ENCODE results near the gene SCGB3A1. TPM values are rescaled to one million over a fixed set of nuclear protein-coding genes. Genes with fewer than 3 reads are reported as not detected.

SCGB3A1 gene
- total RNA-seq, 1 donor from 2014 or later = not detected

DNA sequence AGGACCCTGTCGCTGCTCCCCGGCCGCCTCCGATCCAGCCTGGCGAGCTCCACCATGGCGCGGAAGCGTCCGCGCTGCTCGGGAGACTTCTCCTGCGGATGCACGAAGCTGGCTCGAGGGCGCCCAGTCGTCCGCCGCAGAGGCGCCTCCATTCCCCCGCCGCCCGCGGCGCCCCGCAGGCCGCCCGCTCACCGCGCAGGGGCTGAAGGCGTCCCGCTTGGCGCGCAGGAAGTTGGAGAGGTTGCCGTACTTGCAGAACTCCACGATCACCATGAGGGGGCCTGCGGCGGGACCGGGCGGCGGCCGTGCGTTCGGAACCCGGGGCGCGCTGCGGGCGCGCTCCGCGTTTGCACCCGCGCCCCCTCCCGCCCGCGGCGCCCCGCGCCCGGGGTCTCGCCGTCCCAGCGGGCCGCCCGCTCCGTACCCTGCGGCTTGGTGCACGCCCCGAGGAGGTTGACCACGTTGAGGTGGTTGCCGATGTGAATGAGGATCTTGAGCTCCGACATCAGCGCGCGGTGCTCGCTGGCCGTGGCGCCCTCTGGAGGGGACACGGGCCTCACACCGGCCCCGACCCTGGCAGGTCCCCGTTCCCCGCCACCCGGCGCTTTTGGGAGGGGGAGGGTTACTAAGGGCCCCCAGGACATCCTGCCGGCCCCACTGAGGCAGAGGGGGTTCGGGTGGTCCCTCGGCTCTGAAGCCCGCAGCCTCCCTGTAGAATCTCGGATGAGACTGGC, 27.7 kb upstream of the SCGB3A1 start:
- Mint-ChIP-seq H3K27ac (no peak overlapping the region), H3K4me1 (ENCODE audit: low read depth) (peaks cover 2% of the 10 kb centered on the region), H3K36me3 (ENCODE audit: insufficient read depth) (no peaks in the 10 kb centered on the region), H3K27me3 (peaks cover 33% of the 10 kb centered on the region), H3K4me3 (ENCODE audit: low read depth) (peak overlapping the region; percentile 58), H3K9me3 (ENCODE audit: low read depth) (no peaks in the 10 kb centered on the region)
- TF ChIP-seq, protein P1, sequence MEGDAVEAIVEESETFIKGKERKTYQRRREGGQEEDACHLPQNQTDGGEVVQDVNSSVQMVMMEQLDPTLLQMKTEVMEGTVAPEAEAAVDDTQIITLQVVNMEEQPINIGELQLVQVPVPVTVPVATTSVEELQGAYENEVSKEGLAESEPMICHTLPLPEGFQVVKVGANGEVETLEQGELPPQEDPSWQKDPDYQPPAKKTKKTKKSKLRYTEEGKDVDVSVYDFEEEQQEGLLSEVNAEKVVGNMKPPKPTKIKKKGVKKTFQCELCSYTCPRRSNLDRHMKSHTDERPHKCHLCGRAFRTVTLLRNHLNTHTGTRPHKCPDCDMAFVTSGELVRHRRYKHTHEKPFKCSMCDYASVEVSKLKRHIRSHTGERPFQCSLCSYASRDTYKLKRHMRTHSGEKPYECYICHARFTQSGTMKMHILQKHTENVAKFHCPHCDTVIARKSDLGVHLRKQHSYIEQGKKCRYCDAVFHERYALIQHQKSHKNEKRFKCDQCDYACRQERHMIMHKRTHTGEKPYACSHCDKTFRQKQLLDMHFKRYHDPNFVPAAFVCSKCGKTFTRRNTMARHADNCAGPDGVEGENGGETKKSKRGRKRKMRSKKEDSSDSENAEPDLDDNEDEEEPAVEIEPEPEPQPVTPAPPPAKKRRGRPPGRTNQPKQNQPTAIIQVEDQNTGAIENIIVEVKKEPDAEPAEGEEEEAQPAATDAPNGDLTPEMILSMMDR (IDR thresholded peaks at IDR 0.05; ENCODE audit: unreplicated experiment) = peak; percentile 64
- DNase-seq (ENCODE audit: low spot score, unreplicated experiment) = peak; percentile 44

DNA sequence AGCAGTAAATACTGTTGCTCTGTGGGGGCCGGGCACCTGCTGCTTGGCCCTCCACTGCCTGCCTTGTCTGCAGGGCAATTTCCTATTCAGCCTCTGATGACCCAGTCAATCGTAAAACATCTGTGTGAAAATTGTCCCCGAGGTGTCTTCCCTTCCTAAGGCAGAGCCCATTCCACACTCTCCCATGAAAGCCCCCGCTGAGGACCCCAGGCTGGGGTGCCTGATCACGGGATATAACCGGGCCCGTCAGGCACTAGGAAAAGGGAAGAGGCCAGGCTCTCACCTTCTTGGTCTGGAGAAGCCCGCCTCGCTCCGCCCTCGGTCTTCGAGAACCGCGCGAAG, 27.2 kb upstream of the SCGB3A1 start:
- Mint-ChIP-seq H3K36me3 (ENCODE audit: insufficient read depth) (no peaks in the 10 kb centered on the region), H3K27ac (no peak overlapping the region), H3K4me3 (ENCODE audit: low read depth) (peak overlapping the region; percentile 58)

DNA sequence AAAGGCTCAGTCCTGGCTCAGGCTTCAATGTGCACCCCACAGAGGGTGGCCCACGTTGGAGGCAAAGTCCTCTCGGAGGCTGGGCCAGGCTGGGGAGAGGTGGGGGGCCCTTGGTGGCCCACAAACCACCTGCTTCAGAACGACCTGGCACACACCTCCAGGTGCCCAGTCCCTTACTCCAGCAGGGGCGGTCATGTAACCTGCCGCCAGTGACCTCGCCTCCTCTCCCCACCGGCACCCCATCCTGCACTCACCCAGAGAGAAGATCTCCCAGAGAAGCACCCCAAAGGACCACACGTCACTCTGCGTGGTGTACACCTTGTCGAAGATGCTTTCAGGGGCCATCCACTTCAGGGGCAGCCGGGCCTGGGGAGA, 22.5 kb upstream of the SCGB3A1 start:
- TF ChIP-seq, protein P1 (IDR thresholded peaks at IDR 0.05; ENCODE audit: unreplicated experiment) = no peak
- H3K4me3 Mint-ChIP-seq (ENCODE audit: low read depth) = no peak overlapping the region
- H3K27me3 Mint-ChIP-seq = peaks cover 18% of the 10 kb centered on the region
- no peaks in the 10 kb centered on the region for H3K9me3 Mint-ChIP-seq (ENCODE audit: low read depth)
- DNase-seq (ENCODE audit: low spot score, unreplicated experiment) = no peak
- H3K27ac Mint-ChIP-seq = peak overlapping the region; percentile 23
- H3K4me1 Mint-ChIP-seq (ENCODE audit: low read depth) = peaks cover 2% of the 10 kb centered on the region
- no peaks in the 10 kb centered on the region for H3K36me3 Mint-ChIP-seq (ENCODE audit: insufficient read depth)

More for the DNA sequence above, 27.2 kb upstream of the SCGB3A1 start:
- no peak for DNase-seq (ENCODE audit: low spot score, unreplicated experiment)
- TF ChIP-seq, protein P1 (IDR thresholded peaks at IDR 0.05; ENCODE audit: unreplicated experiment) = no peak
- Mint-ChIP-seq H3K4me1 (ENCODE audit: low read depth) (peaks cover 2% of the 10 kb centered on the region), H3K9me3 (ENCODE audit: low read depth) (no peaks in the 10 kb centered on the region), H3K27me3 (peaks cover 33% of the 10 kb centered on the region)

DNA sequence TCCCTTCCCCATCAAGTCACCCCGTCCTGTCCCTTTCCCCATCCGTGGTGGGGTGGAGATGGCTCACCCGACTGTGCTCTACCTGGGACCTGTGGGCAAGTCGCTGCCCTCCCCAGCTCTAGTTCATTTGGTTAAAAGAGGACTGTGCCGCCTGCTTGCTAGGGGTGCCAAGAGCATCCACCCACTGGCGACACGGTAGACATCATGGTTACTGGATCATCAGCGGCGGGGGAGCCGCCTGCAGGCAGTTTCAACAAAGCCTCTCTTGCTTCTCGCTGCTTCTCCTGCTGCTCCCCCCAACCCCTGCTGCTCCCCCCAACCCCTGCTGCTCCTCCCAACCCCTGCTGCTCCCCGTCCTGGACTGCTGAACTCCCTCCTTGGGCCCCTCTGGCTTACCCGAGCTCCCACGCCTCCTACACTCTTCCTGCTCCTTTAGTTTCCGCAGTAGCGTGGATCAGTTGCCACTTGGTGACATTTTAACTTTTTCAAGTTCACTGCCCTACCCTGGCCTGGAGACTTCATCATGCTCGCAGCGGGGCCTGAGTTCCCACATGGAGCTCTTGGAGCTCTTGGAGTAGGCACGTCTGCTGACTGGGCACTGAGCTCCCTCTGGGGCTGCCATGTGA, 22.0 kb upstream of the SCGB3A1 start:
- H3K27ac Mint-ChIP-seq = peak overlapping the region; percentile 23
- no peaks in the 10 kb centered on the region for H3K36me3 Mint-ChIP-seq (ENCODE audit: insufficient read depth)
- no peaks in the 10 kb centered on the region for H3K9me3 Mint-ChIP-seq (ENCODE audit: low read depth)
- peaks cover 14% of the 10 kb centered on the region for H3K27me3 Mint-ChIP-seq
- no peak for DNase-seq (ENCODE audit: low spot score, unreplicated experiment)
- H3K4me3 Mint-ChIP-seq (ENCODE audit: low read depth) = no peak overlapping the region
- H3K4me1 Mint-ChIP-seq (ENCODE audit: low read depth) = peaks cover 1% of the 10 kb centered on the region
- TF ChIP-seq, protein P1 (IDR thresholded peaks at IDR 0.05; ENCODE audit: unreplicated experiment) = no peak

DNA sequence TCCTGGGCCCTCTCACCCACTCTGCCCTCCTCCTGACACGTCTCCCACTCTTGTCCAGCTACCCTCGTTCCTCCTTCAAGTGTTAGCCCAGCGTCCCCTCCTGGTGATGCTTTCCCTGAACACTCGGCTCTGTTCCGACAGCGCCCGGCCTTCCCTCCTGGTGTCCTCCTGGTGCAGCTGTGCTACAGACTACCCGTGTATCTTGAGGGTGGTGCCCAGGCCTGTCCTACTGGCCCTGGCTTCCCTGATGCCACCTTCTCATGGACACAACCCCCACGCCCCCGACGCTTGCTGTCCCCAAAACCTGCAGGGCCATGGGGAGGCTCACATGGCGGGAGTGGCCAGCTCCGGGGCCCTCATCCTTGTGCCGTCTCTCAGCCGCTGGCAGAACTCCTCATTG, 21.4 kb upstream of the SCGB3A1 start:
- Mint-ChIP-seq H3K27me3 (peaks cover 13% of the 10 kb centered on the region), H3K27ac (peak overlapping the region; percentile 71), H3K4me3 (ENCODE audit: low read depth) (no peak overlapping the region), H3K4me1 (ENCODE audit: low read depth) (peaks cover 5% of the 10 kb centered on the region), H3K36me3 (ENCODE audit: insufficient read depth) (no peaks in the 10 kb centered on the region), H3K9me3 (ENCODE audit: low read depth) (no peaks in the 10 kb centered on the region)
- DNase-seq (ENCODE audit: low spot score, unreplicated experiment) = no peak
- TF ChIP-seq, protein P1 (IDR thresholded peaks at IDR 0.05; ENCODE audit: unreplicated experiment) = no peak
